Activated CD4-positive, alpha-beta T cell treated with anti-CD3 and anti-CD28 coated beads for 48 hours (primary cell): ENCODE data around the gene PDZRN4.
"Not testable (repeated sequence)": the region's sequence is repeated elsewhere in the genome, so short reads cannot be mapped to it uniquely, and the experiment has no call there.

Source experiments
- DNase-seq: peaks from one replicate; pipeline ENCODE4 v3.0.0-alpha.2; 2020

Gene PDZRN4

GRCh38 chr12:41286426-41286825, 98.3 kb downstream of the PDZRN4 start:
- no peak for DNase-seq

- DNase-seq = no peak
These were observed 99.5 kb downstream of the PDZRN4 start for GRCh38 chr12:41287500-41288141.

GRCh38 chr12:41288142-41288811, 100.2 kb downstream of the PDZRN4 start:
- DNase-seq = no peak

GRCh38 chr12:41289501-41289900, 101.4 kb downstream of the PDZRN4 start:
- DNase-seq = no peak

- no peak for DNase-seq
These were observed 104.9 kb downstream of the PDZRN4 start for GRCh38 chr12:41293011-41293410.

- no peak for DNase-seq
These were observed 105.3 kb downstream of the PDZRN4 start for GRCh38 chr12:41293461-41293860.

- DNase-seq = no peak
These were observed 114.9 kb downstream of the PDZRN4 start for GRCh38 chr12:41302979-41303403.

- no peak for DNase-seq
These were observed 116.4 kb downstream of the PDZRN4 start for GRCh38 chr12:41304526-41304925.

GRCh38 chr12:41310367-41310766, 122.2 kb downstream of the PDZRN4 start:
- DNase-seq = no peak

GRCh38 chr12:41311883-41312282, 123.8 kb downstream of the PDZRN4 start:
- no peak for DNase-seq

GRCh38 chr12:41312451-41312850, 124.3 kb downstream of the PDZRN4 start:
- DNase-seq = not testable (repeated sequence)

GRCh38 chr12:41325336-41325735, 137.2 kb downstream of the PDZRN4 start:
- no peak for DNase-seq

GRCh38 chr12:41327096-41327895, 139.2 kb downstream of the PDZRN4 start:
- DNase-seq = no peak

GRCh38 chr12:41333974-41334373, 145.9 kb downstream of the PDZRN4 start:
- DNase-seq = no peak

- no peak for DNase-seq
These were observed 146.3 kb downstream of the PDZRN4 start for GRCh38 chr12:41334390-41334789.

GRCh38 chr12:41336041-41336549, 148.0 kb downstream of the PDZRN4 start:
- DNase-seq = no peak

- DNase-seq = no peak
These were observed 151.7 kb downstream of the PDZRN4 start for GRCh38 chr12:41339784-41340183.

GRCh38 chr12:41344776-41345470, 156.8 kb downstream of the PDZRN4 start:
- no peak for DNase-seq

GRCh38 chr12:41348198-41348597, 160.1 kb downstream of the PDZRN4 start:
- no peak for DNase-seq

- DNase-seq = no peak
These were observed 168.1 kb downstream of the PDZRN4 start for GRCh38 chr12:41356181-41356580.

- DNase-seq = no peak
These were observed 173.6 kb downstream of the PDZRN4 start for GRCh38 chr12:41361738-41362137.

GRCh38 chr12:41362510-41362909, 174.4 kb downstream of the PDZRN4 start:
- DNase-seq = no peak

GRCh38 chr12:41362931-41363330, 174.8 kb downstream of the PDZRN4 start:
- DNase-seq = no peak
